Peyer's patch (tissue), 4 donors: ENCODE measurements around the gene SLC27A5.

Experiments used
- POLR2A ChIP-seq, 2 donors: fragments of 450-650 bp; IDR thresholded peaks; one replicate each; pipeline ENCODE4 v1.5.1; 2017; ENCODE audit warnings: antibody characterized with exemption in 2 of 2, mild to moderate bottlenecking in 2 of 2, moderate library complexity in 2 of 2
- TF ChIP-seq, protein P1 (sequence below), 6 experiments: fragments of 450-650 bp in 4 of 6; fragments of 200-600 bp in 2 of 6; sonication (generic) in 1 of 6; IDR thresholded peaks; one replicate each; pipeline ENCODE4 v1.5.1; 2017 to 2019; ENCODE audit warnings: antibody characterized with exemption in 6 of 6, mild to moderate bottlenecking in 3 of 6, moderate library complexity in 1 of 6

DNA sequence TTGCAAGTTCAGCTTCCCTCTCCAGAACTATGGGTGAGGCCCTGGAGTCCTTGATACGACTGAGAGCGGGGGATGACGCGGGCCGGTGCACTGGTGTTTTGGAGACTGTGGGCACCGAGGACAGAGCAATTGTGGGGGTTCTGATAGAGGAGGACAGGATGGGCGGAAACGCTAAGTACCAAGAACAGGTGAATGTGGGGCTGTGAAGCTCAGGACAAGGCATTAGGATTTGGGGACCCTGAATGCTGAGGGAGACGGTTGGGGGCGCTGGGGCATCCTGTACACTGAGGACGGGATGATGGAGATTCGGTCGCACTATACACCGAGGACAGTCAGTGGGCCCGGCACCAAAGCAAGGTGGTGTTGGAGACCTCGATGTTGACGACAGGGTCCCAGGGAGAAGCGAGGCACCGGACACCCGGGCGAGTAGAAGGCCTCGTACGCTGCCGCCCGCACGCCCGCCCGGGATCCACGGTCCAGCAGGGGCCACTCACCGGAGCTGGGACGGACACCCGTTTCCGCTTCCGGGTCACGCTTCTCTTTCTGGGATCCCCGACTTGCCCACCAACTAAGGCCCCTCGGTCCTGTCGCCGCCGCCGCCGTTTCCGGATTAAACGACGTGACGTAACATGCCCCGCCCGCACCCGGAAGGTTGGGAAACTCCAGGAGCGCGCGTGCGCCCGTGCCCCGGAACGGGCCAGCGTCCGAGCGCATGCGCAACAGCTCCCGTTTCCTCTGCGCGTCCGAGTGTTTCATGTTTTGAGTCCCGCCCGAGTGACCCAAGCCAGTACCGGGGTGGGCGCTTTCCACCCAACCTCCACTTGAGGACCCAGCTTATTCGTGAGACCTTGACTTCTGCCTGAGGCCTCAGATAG is 42.9 kb upstream of the SLC27A5 start, which contains the start of gene CHMP2A:
- TF ChIP-seq, protein P1, sequence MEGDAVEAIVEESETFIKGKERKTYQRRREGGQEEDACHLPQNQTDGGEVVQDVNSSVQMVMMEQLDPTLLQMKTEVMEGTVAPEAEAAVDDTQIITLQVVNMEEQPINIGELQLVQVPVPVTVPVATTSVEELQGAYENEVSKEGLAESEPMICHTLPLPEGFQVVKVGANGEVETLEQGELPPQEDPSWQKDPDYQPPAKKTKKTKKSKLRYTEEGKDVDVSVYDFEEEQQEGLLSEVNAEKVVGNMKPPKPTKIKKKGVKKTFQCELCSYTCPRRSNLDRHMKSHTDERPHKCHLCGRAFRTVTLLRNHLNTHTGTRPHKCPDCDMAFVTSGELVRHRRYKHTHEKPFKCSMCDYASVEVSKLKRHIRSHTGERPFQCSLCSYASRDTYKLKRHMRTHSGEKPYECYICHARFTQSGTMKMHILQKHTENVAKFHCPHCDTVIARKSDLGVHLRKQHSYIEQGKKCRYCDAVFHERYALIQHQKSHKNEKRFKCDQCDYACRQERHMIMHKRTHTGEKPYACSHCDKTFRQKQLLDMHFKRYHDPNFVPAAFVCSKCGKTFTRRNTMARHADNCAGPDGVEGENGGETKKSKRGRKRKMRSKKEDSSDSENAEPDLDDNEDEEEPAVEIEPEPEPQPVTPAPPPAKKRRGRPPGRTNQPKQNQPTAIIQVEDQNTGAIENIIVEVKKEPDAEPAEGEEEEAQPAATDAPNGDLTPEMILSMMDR (IDR thresholded peaks at IDR 0.05) = no peak
- TF ChIP-seq POLR2A (IDR thresholded peaks at IDR 0.05) = peak; percentile 76 to 78
